Keratinocyte (primary cell): ENCODE results near the gene DCAKD. TPM values are rescaled to one million over a fixed set of nuclear protein-coding genes. Genes with fewer than 3 reads are reported as not detected.

ENCODE experiments used
- DNase-seq: peaks from one replicate; pipeline ENCODE4 v3.0.0-alpha.2; 2011; ENCODE audit warnings: low read depth, missing footprints, low spot score
- FAIRE-seq: peaks from 2 replicates; lab custom pipeline; 2011; peaks lifted over from hg19 to GRCh38; lab: Jason Lieb, UNC
- H2AFZ ChIP-seq: 2 replicates; pipeline ENCODE4 v1.6.0; 2012; ENCODE audit warnings: low read length, control low read depth, inconsistent platforms; ENCODE audit not compliant: control insufficient read depth
- H3K27ac ChIP-seq: 2 replicates; pipeline ENCODE4 v1.5.1; 2011; ENCODE audit warnings: low read length; ENCODE audit not compliant: control insufficient read depth, insufficient read depth
- H3K27me3 ChIP-seq: 3 replicates; pipeline ENCODE4 v1.6.0; 2011; ENCODE audit warnings: low read length; ENCODE audit not compliant: control insufficient read depth, insufficient read depth; ENCODE audit errors: extremely low read depth
- H3K36me3 ChIP-seq, 2 experiments: 2 replicates in 1 of 2; 3 replicates in 1 of 2; pipeline ENCODE4 v1.5.1; 2011; ENCODE audit warnings: low read length in 2 of 2, mild to moderate bottlenecking in 1 of 2; ENCODE audit not compliant: control insufficient read depth in 2 of 2, insufficient read depth in 2 of 2; ENCODE audit errors: extremely low read depth in 1 of 2
- H3K4me1 ChIP-seq: 3 replicates; pipeline ENCODE4 v1.5.1; 2011; ENCODE audit warnings: low read length; ENCODE audit not compliant: control insufficient read depth, insufficient read depth; ENCODE audit errors: extremely low read depth
- H3K4me2 ChIP-seq: 3 replicates; pipeline ENCODE4 v1.6.0; 2011; ENCODE audit warnings: low read depth, low read length; ENCODE audit not compliant: control insufficient read depth, insufficient read depth; ENCODE audit errors: extremely low read depth
- H3K4me3 ChIP-seq, 3 experiments: fragments of 200-600 bp in 1 of 3; sonication (generic) in 1 of 3; 2 replicates in 2 of 3; 3 replicates in 1 of 3; pipeline ENCODE4 v1.5.1; 2011 to 2016; ENCODE audit warnings: low read length in 3 of 3, mild to moderate bottlenecking in 3 of 3, control low read depth in 2 of 3, inconsistent platforms in 1 of 3, low read depth in 1 of 3, mixed read lengths in 1 of 3, mixed run types in 1 of 3, moderate library complexity in 1 of 3; ENCODE audit not compliant: control insufficient read depth in 2 of 3, insufficient read depth in 2 of 3; ENCODE audit errors: extremely low read depth in 1 of 3
- H3K79me2 ChIP-seq: 2 replicates; pipeline ENCODE4 v1.6.0; 2012; ENCODE audit warnings: low read length; ENCODE audit not compliant: control insufficient read depth, insufficient read depth
- H3K9ac ChIP-seq: 3 replicates; pipeline ENCODE4 v1.6.0; 2011; ENCODE audit warnings: low read length; ENCODE audit not compliant: control insufficient read depth, insufficient read depth; ENCODE audit errors: extremely low read depth
- H3K9me1 ChIP-seq: 3 replicates; pipeline ENCODE4 v1.6.0; 2011; ENCODE audit warnings: low read length; ENCODE audit not compliant: control insufficient read depth, insufficient read depth; ENCODE audit errors: extremely low read depth
- H3K9me3 ChIP-seq: 2 replicates; pipeline ENCODE4 v1.5.1; 2012; ENCODE audit warnings: low read depth, low read length; ENCODE audit not compliant: control insufficient read depth
- H4K20me1 ChIP-seq: 3 replicates; pipeline ENCODE4 v1.6.0; 2011; ENCODE audit warnings: low read length; ENCODE audit not compliant: control insufficient read depth, insufficient read depth; ENCODE audit errors: extremely low read depth
- CTCF ChIP-seq, 3 experiments: IDR thresholded peaks in 1 of 3; conservative IDR thresholded peaks in 1 of 3; optimal IDR thresholded peaks in 1 of 3; 2 replicates in 2 of 3; 3 replicates in 1 of 3; pipeline versions ENCODE3 to v1.5.1; 2011; ENCODE audit warnings: low read length in 3 of 3, mild to moderate bottlenecking in 3 of 3, moderate library complexity in 2 of 3, control low read depth in 1 of 3, inconsistent platforms in 1 of 3; ENCODE audit not compliant: insufficient read depth in 2 of 3; ENCODE audit errors: extremely low read depth in 1 of 3
- EZH2 ChIP-seq: IDR thresholded peaks from one replicate; pipeline ENCODE4 v1.6.1; 2012; ENCODE audit warnings: inconsistent platforms, mild to moderate bottlenecking, low read length, moderate library complexity
- dilution Hi-C: fragments of 300-500 bp; cut with MboI; formaldehyde crosslinking; loops from one replicate; pipeline ENCODE4 v1.7.0; 2020; ENCODE audit warnings: low sequenced_read_pairs; ENCODE audit not compliant: extremely low pct_ligation_motif_present
- polyA plus RNA-seq, 5 experiments: library from polyadenylated mRNA; depleted of rRNA in 3 of 5; stranded (reverse) in 3 of 5; stranded (forward) in 1 of 5; unstranded in 1 of 5; fragments of >200 nt; gene quantifications; 1 replicate in 1 of 5; 2 replicates in 3 of 5; 3 replicates in 1 of 5; pipeline versions ENCODE4 v1.2.1 to v1.2.3, GENCODE V29; 2011 to 2012; ENCODE audit warnings: missing spikeins in 2 of 5, low read depth in 1 of 5, low replicate concordance in 1 of 5

DCAKD gene
- polyA plus RNA-seq, 1 donor (not counting 4 experiments of a cell fraction or from before 2014, with no cell fraction given) = 18.7 TPM

GRCh38 chr17:45003877-45004276 lies 47.6 kb downstream of the DCAKD start:
- no peak overlapping the region for H3K9ac ChIP-seq

GRCh38 chr17:45001310-45001709 lies 50.1 kb downstream of the DCAKD start:
- H3K27me3 ChIP-seq = peaks cover 25% of the 10 kb centered on the region
- no peaks in the 10 kb centered on the region for H3K36me3 ChIP-seq
- DNase-seq (no peak), FAIRE-seq (no peak)
- no peak overlapping the region for H3K9ac ChIP-seq
- dilution Hi-C loops = loop anchor here (25.0 kb wide), 1 partner anchor 89 kb away; the partner anchor contains the start of gene GFAP
- H3K9me1 ChIP-seq = no peaks in the 10 kb centered on the region
- no peak for TF ChIP-seq CTCF (optimal IDR thresholded peaks at IDR 0.05 in 1 of 3, IDR thresholded peaks at IDR 0.05 in 1 of 3, conservative IDR thresholded peaks at IDR 0.05 in 1 of 3; ENCODE audit: extremely low read depth in 1 of 3, insufficient read depth in 2 of 3, low read length in 3 of 3)
- no peak for TF ChIP-seq EZH2
- H3K27ac ChIP-seq = no peak overlapping the region
- no peak overlapping the region for H3K4me3 ChIP-seq
- no peaks in the 10 kb centered on the region for H3K79me2 ChIP-seq
- no peaks in the 10 kb centered on the region for H3K4me1 ChIP-seq
- H2AFZ ChIP-seq = no peak overlapping the region
- H3K9me3 ChIP-seq = no peaks in the 10 kb centered on the region
- H3K4me2 ChIP-seq = no peak overlapping the region
- no peaks in the 10 kb centered on the region for H4K20me1 ChIP-seq

More at GRCh38 chr17:45003877-45004276, 47.6 kb downstream of the DCAKD start:
- no peaks in the 10 kb centered on the region for H3K9me3 ChIP-seq
- H3K36me3 ChIP-seq = no peaks in the 10 kb centered on the region
- TF ChIP-seq EZH2 (no peak), CTCF (optimal IDR thresholded peaks at IDR 0.05 in 1 of 3, IDR thresholded peaks at IDR 0.05 in 1 of 3, conservative IDR thresholded peaks at IDR 0.05 in 1 of 3; ENCODE audit: extremely low read depth in 1 of 3, insufficient read depth in 2 of 3, low read length in 3 of 3) (no peak)
- H3K9me1 ChIP-seq = no peaks in the 10 kb centered on the region
- H3K27me3 ChIP-seq = peaks cover 13% of the 10 kb centered on the region
- H3K4me2 ChIP-seq = no peak overlapping the region
- H4K20me1 ChIP-seq = no peaks in the 10 kb centered on the region
- no peak for FAIRE-seq
- DNase-seq = no peak
- H2AFZ ChIP-seq = no peak overlapping the region
- no peak overlapping the region for H3K27ac ChIP-seq
- no peak overlapping the region for H3K4me3 ChIP-seq
- dilution Hi-C loops = loop anchor here (25.0 kb wide), 1 partner anchor 92 kb away; the partner anchor contains the start of gene GFAP
- no peaks in the 10 kb centered on the region for H3K4me1 ChIP-seq
- H3K79me2 ChIP-seq = no peaks in the 10 kb centered on the region
